ENCODE data around the gene CYB5R3.

CYB5R3 gene

DNA sequence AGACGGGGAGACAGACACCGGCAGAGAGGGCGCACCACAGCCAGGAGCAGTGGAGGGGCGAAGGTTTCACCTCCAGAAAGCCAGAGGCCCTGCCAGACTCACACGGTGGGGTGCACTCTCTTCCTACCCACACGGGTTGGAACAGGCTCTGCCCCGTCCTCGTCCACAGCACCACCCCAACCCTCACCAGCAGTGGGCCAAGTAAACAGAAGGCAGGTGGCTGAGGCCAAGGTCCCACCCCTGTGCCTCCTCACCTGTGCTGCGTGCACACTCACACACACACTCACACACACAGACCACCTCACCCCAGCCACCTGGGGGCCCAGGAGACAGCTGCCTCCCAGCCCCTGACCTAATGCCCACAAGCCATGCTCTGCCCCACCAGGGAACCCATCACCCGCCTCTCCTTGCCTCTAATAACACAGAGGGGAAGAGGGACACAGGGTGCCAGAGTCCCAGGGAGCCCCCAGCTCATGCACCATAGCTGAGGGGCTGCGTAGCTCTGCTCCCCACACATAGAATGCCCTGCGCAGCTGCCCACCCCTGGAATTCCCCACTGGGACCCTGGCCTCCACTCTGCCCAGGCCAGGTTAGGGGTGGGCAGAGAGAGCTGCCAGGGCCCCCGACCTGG lies 3.1 kb downstream of the CYB5R3 start:
- DNase-seq (ENCODE audit: low read depth, low spot score): no peak

- no peak for DNase-seq (ENCODE audit: low read depth, low spot score)
Observed at GRCh38 chr22:42645341-42645937, 3.8 kb downstream of the CYB5R3 start.

GRCh38 chr22:42644422-42645340 lies 4.5 kb downstream of the CYB5R3 start:
- no peak for DNase-seq (ENCODE audit: low read depth, low spot score)

DNA sequence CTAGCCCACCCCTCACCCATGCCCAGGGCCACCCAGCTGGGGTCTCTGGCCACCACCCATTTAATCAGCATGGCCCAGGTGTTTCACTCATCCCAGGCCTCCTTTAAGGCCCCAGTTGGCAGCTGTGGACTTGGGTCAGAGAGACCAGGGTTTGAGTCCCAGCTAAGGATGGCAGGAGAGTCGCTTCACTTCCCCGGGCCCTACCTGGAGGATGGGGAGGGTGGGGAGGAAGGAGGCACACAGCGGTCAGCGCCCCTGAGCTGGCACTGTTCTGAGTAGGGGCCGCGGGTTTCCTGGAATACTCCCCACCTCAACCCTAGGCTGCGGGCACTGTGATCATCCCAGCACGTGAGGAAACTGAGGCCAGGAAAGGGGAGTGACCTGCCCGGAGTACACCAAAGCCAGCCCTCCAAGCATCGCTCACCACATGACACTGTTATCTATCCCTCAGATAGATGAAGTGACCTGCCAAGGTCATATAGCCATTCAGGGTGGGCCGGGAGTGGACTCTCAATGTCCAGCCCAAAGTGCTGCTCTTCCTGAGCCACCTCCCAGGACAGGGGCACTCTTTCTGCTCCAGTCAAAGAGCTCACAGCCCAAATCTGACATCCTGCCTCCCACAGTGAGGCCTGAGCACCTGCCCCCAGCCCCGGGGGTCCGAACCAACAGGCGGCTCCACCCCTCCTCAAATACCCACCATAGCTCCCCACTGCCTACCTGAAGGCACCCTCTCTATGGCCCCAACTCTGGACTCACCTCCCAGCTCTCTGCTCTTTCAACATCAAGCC lies 5.4 kb downstream of the CYB5R3 start:
- no peak for DNase-seq (ENCODE audit: low read depth, low spot score)

DNA sequence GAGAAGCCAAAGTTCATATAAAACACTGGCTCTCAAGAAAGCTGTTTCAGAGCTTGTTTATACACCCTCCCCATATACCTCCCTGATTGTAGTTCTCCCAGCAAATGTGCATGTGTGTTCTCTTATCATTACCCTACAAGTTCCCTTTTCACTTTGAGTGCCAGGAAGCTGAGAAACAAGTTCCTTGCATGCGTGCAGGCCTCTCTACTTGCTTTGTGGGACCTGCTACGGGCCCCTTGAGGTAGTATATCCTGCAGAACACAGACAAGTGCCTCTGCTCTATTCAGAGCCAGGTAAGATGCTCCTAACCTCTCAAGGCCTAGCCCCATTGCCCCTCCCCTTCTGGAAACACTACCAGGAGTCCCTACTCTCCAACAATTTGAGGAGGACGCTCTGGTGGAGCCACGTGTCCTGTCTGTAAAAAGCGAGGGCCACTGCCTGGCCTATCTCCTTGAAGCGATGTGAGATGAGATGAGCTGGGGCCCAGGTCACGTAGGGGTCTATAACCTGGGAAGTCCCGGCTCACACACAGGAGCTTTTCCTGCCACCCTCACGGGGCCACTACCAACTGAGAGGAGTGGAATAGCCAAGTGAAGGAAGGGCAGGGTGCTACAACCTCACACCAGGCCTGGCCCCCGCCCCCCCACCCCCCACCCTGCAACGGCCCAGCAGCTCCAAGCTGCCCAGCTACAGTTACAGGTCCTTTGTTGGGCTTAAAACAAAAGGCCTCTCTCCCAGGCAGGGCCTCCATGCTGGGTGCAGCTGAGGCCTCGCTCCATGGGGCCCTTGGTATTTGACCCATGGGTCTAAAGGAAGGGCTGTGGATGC lies 6.2 kb downstream of the CYB5R3 start:
- no peak for DNase-seq (ENCODE audit: low read depth, low spot score)

GRCh38 chr22:42641801-42642413 lies 7.3 kb downstream of the CYB5R3 start:
- no peak for DNase-seq (ENCODE audit: low read depth, low spot score)

- no peak for DNase-seq (ENCODE audit: low read depth, low spot score)
Observed at GRCh38 chr22:42639541-42640241, 9.5 kb downstream of the CYB5R3 start.

GRCh38 chr22:42637555-42637954 lies 11.6 kb downstream of the CYB5R3 start:
- DNase-seq (ENCODE audit: low read depth, low spot score): no peak

DNA sequence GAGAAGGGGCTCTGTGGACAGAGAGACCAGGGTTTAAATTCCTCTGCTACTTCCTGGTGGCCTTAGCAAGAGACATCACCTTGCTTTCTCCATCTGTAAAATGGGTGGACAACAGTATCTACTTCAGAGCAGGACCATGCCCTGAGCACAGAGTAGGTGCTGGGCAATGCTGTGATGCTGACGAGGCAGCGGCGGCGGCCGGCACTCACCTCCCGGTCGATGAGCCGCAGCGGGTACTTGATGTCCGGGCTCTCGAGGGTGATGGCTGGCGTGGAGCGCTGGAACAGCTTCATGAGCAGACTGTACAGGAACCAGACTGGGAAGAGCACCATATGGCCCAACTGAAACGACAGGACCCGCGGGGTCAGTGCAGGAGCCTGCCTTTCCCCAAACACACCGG lies 12.7 kb downstream of the CYB5R3 start:
- no peak for DNase-seq (ENCODE audit: low read depth, low spot score)

- no peak for DNase-seq (ENCODE audit: low read depth, low spot score)
Observed at GRCh38 chr22:42635531-42635930, 13.7 kb downstream of the CYB5R3 start.

- DNase-seq (ENCODE audit: low read depth, low spot score): no peak
Observed at GRCh38 chr22:42633013-42633412, 16.2 kb downstream of the CYB5R3 start.

- no peak for DNase-seq (ENCODE audit: low read depth, low spot score)
Observed at GRCh38 chr22:42632096-42632495, 17.1 kb downstream of the CYB5R3 start.

DNA sequence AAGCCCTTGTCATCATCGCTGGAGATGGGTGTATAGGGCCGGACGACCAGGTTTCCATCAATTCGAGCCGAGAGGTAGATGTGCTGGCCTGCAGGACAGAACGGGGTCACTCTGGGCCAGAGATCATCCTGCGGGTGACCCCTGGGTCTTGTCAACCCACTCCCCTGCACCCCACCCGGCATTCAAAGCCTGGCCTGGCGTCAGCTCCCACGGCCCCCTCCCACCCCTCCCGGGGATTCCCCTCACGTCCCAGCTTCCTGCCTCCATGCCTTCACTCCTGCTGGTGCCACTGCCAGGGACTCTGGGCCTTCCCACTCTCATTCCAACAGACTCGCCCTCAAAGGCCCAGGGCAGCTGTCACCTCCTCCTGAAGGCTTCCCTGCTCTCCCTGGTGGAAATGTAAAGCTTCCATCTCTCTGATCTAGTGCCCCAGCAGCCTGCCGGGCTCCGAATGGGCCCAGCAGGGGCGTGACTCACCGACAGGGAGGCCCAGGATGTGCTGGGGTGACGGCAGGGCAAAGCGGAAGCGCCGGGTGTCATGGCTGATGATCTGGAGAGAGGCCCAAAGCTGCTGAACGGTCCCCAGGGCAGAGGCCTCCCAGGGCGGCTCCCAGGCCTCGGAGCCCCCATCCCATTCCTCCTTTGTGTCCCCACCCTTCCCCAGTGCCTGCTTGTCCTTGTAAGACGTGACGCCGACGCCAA lies 18.1 kb downstream of the CYB5R3 start:
- DNase-seq (ENCODE audit: low read depth, low spot score): no peak

GRCh38 chr22:42630211-42630610 lies 19.0 kb downstream of the CYB5R3 start:
- no peak for DNase-seq (ENCODE audit: low read depth, low spot score)

GRCh38 chr22:42627981-42628380 lies 21.2 kb downstream of the CYB5R3 start:
- no peak for DNase-seq (ENCODE audit: low read depth, low spot score)

DNA sequence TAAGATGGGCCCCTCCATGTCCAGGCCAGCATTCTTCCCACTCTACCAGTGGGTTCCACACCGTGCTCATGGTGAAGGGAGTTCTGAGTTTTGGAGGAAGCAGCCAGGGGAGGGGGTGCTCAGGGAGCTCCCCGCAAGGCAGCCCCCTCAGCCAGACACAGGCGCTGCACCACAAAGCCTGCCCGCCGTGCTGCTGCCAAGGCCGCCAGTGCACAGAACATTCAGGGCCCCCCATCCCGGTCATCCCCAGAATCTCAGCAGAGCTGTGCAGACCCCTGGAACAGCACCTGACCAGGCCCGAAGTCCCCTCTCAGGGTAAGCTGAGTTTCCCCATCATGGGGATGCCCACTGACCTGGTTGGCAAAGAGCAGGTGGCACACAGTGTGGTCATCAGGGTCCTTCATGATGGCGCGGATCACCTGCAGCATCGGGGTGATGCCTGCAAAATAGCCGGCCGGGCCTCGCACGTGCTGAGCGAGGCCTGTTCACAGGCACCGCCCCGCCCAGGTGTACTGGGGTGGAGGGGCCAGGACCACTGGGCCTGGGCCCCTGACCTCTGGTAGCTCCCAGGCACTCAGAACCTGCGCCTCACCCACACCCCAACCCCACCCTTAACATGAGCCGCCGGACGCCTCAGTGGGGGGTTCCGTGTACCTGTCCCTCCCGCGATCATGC lies 22.1 kb downstream of the CYB5R3 start:
- no peak for DNase-seq (ENCODE audit: low read depth, low spot score)

- no peak for DNase-seq (ENCODE audit: low read depth, low spot score)
Observed at GRCh38 chr22:42626431-42626830, 22.8 kb downstream of the CYB5R3 start.

DNA sequence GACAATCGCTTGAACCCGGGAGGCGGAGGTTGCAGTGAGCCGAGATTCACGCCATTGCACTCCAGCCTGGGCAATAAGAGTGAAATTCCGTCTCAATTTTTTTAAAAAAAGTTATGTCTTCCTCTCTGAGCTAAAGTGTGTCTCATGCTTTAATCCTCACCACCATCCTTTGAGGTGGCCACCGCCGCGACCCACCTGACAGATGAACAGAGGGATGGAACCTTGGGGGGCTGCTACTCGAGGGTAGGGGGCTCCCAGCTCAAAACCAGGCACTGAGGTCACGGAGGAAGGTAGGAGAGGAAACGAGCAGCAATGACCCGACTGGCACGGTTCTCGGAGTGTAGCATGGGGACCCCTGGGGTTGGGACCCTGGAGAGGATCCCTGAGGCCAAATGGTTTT lies 23.8 kb downstream of the CYB5R3 start:
- no peak for DNase-seq (ENCODE audit: low read depth, low spot score)

Measured in activated CD4-positive, CD25-positive, alpha-beta regulatory T cell treated with anti-CD3 and anti-CD28 coated beads, Interleukin-2, amount 50 U/mL, for 16 hours (primary cell).